Activated naive CD4-positive, alpha-beta T cell (primary cell): ENCODE results near the gene GNAL.
"Not testable (repeated sequence)": the region's sequence is repeated elsewhere in the genome, so short reads cannot be mapped to it uniquely, and the experiment has no call there.

Source experiments
- DNase-seq, 4 experiments: peaks; one replicate each; lab custom pipeline; 2025; lab: John Stamatoyannopoulos, UW

The GNAL gene

GRCh38 chr18:11877497-11878135 lies 188.6 kb downstream of the GNAL start:
- no peak for DNase-seq

GRCh38 chr18:11880586-11881304 lies 191.7 kb downstream of the GNAL start:
- no peak for DNase-seq

DNA sequence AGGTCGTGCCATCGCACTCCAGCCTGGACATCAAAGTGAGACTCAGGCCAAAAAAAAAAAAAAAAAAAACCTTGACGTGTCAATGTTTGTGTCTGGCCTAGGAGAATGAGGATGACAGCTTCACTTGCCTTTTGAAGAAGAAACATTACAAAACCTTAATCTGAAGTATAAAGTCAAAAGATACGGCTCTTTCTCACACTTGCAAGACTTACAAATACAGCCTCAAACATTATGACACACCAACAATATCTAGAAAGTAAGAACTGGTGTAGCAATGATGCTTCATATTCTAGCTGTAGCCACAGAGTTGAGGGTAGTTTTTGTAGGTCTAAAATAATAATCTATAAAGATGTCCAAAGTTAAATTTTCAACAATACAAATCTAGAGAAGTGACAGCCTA lies 193.6 kb downstream of the GNAL start:
- DNase-seq, result no peak

GRCh38 chr18:11883153-11883552 lies 194.1 kb downstream of the GNAL start:
- no peak for DNase-seq

DNA sequence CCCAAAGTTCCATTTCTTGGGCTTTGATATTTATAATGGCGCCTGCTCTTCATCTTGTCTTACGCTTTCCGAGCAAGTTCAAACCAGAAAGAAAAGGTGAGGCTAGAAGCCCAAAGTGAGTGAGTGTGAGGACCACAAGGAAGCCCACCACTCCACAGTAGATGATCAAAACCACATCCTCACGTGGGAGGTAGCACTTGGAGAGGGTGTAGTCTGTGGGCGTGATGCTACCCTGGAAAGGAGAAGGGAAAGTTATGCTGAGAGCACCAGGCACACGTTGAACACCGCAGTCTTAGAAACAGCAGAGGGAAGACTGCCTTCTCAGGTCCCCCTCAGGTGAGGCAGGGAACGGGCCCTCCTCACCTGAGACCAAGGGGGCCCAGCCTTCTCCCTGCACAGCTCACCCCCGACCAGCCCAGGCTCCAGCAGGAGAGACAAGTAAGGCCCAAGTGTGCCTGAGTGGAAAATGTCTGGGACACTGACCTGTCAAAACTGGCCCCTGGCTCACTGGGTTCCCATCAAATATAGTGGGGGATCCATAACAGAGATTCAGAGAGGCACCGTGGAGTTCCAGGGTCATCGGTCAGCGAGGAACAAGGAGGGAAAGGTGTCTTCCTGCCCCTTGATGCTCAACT lies 195.4 kb downstream of the GNAL start:
- no peak for DNase-seq

DNA sequence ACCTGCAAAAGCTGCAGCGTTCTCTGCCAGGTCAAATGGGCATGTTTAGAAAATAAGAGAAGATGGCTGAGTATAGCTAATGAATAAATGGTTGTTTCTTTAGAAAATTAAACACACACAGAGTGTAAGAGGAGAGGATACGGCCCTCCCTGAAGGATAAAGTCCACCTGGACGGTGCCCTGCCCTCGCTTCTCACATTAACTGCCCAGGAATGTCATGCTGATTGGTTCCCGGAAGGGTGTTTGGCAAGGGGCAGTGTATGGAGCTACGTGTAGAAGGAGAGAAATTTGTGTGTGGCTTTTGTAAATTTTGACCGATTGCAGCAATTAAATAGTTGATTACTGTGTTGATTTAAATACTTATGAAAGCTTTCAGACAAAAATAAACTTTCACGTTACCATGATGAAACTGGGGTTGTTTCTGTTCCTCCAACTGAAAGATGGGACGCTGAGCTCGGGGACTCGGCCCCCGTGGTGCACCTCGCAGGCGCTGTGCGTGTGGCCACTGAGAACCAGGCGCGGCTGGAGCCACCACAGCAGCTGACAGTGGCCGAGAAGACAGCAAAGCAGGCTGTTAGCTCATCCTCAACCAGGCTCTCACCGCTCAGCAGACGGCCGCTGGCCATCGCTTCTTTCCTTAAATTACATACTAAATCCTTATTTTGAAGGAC lies 196.3 kb downstream of the GNAL start:
- no peak for DNase-seq

DNA sequence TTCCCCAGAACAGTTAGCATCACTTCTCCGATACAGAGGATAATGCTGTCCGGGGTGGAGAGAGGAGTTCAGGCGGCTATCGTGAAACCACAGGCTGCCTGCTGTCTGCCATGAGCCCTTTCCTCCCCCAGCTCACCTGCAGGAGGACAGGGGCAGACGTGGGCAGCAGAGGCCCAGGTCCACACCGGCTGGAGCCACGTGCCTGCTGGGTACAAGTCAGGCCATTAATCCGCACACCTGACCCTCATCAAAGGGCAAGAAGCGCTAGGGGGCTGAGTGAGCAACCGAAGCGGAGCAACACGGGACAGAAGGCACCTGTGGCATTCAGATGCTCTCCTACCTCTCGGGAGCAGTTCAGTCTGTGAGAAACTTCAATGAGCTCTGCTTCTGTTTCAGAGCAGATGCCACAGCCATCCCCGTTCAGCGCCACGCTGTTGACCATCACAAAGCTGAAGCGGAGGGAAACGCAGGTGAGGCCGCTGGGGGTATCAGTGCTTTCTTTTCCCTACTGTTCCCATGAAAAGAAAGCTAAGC lies 197.6 kb downstream of the GNAL start:
- DNase-seq, result no peak

- no peak for DNase-seq
Measured at GRCh38 chr18:11887328-11888128, 198.5 kb downstream of the GNAL start.

GRCh38 chr18:11888726-11889125 lies 199.7 kb downstream of the GNAL start:
- no peak for DNase-seq

DNA sequence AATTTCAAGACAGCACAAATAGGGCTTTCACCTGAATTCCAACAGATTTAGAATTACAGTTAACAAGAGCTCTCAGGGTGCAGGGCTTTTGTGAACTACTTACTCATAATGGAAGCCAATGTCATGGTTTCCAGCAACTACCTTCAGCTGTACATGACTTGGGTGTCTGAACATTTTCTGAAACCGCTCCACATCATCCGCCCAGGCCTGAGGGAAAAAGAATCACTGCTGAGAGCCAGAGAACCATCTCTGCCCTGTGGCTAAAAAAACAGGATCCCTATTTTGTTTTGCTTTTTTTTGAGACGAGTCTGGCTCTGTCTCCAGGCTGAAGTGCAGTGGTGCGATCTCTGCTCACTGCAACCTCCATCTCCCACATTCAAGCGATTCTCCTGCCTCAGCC lies 200.2 kb downstream of the GNAL start:
- no peak for DNase-seq

DNA sequence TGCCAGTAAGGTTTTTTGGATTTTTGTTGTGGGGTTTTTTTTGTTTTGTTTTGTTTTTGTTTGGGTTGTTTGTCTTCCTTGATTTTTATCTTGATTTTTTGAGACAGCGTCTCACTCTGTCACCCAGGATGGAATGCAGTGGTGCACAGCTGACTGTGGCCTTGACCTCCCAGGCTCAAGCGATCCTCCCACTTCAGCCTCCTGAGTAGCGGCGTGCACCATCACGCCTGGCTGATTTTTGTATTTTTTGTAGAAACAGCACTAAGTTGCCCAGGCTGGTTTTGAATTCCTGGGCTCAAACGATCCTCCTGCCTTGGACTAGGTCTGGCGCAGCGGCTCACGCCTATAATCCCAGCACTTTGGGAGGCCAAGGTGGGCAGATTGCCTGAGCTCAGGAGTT lies 202.7 kb downstream of the GNAL start:
- DNase-seq, result no peak

GRCh38 chr18:11892438-11892837 lies 203.4 kb downstream of the GNAL start:
- DNase-seq, result not testable (repeated sequence)

DNA sequence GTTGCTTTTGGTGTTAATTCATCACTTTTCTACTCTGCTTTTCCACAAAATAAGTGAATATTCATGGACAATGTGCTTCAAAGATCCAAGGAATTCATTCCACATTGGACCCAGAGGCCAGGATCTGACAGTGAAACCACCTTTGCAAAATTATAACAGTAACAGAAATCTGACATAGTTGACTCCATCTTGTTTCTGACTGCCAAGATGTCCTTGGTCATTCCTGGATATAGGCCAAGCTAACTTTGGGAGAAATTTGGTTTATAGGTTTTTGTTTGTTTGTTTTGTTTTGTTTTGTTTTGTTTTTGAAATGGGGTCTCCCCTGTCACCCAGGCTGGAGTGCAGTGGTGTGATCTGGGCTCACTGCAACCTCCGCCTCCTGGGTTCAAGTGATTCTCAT lies 208.7 kb downstream of the GNAL start:
- no peak for DNase-seq

DNA sequence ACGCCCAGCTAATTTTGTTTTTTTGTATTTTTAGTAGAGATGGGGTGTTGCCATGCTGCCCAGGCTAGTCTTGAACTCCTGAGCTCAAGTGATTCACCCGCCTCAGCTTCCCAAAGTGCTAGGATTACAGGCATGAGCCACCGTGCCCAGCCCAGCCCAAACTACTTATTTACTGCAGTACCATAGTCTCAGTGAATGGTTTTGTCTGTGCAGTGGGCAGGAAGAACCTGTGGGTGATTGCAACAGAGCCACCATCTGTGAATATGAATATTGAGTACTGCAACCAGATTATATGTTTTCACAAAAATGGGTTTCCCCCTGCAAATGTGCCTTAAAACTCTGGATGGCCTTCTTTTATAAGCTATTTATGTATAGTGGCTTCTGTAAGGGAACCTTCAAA lies 210.0 kb downstream of the GNAL start:
- no peak for DNase-seq

GRCh38 chr18:11901826-11902438 lies 212.9 kb downstream of the GNAL start:
- DNase-seq, result no peak

GRCh38 chr18:11902522-11903292 lies 213.6 kb downstream of the GNAL start:
- no peak for DNase-seq

DNA sequence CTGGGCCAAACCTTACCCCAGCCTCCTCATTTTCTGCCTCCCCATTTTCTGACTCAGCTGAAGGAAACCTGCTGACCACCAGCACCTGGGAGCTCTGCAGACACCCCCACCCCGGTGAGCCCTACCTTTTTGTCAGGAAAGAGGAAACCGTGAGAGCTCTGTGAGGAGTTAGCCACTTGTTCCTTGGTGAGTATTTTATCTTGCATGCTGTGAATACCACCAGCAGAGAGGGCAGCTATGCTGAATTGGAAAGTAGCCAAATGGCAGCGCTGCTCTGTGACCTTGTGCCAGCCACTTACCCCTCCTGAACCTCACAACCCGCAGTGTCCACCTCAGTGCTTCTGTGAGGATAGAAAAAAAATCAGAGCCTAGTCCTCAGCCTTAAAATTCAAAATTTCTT lies 216.5 kb downstream of the GNAL start:
- no peak for DNase-seq

DNA sequence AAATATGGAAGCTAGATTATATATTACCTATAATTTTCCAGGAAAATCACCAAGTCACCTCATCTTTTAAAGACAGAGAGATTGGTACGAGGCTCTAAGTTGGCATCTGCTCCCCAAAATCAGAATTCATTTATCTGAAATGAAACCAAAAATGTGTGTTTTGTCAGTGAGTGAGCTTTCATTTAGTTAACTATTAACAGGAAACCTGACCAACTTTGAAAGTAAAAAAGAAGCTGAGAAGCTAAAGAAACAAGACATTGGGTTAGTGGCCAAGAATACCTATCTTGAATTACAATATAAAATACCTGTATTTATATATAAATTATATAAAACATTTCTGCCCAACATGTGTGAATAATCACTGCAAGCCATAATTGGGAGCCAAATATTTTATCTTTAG lies 217.1 kb downstream of the GNAL start:
- no peak for DNase-seq

DNA sequence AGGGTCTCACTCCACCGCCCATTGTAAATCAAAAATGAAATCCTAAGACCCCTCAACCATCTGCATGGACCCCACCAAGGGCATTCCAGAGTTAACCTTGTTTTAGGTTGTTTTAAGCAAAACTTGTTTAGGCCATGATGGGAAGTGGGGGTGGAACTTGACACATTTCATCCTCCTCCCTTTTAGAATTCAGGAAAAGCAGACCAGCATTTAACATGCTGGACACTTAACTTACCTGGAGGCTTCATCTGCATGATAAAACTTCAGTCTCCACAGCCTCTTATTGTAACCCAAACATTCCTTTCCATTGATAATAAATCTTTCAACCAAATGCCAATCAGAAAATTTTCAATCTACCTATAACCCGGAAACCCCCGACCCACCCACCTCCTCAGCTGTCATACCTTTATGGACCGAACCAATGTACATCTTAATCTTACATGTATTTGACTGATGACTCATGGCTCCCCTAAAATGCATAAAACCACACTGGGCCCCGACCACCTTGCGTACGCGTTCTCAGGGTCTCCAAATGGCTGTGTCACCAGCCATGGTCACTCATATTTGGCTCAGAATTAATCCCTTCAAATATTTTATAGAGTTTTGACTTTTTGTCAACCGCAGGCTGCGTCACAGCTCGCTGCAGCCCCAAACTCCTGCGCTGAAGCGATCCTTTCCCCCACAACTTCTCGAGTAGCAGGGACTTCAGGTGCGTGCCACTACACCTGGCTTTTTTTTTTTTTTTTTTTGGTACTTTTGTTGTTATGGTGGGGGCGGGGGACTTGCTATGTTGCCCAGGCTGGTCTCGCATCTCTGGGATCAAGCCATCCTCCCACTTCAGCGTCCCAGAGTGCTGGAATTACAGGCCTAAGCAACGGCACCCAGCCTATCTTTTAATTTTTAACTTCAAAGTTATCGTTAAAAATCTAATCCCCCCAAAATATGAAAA lies 218.1 kb downstream of the GNAL start:
- DNase-seq, result no peak
